ENCODE data around the gene SMIM29. TPM values are rescaled to one million over a fixed set of nuclear protein-coding genes. Genes with fewer than 3 reads are reported as not detected.

The SMIM29 gene
- total and polyA plus RNA-seq, 2 donors (not counting 3 experiments of a cell fraction or from before 2014, with no cell fraction given), result 37.6 to 75.2 TPM

GRCh38 chr6:34227761-34228421, 20.9 kb downstream of the SMIM29 start:
- no peak overlapping the region for H3K4me3 ChIP-seq (replicated peaks in 1 of 3; ENCODE audit: insufficient read depth in 1 of 3, low read depth in 1 of 3, low read length in 3 of 3)
- dilution Hi-C loops (cut with MboI; ENCODE audit: extremely low pct_ligation_motif_present, low sequenced_read_pairs), result no loop called here
- H3K27me3 ChIP-seq (ENCODE audit: control insufficient read depth in 2 of 2, insufficient read depth in 2 of 2, low read length in 2 of 2), result no peaks in the 10 kb centered on the region
- intact Hi-C loops (cut with micrococcal nuclease), result no loop called here
- TF ChIP-seq GATA2 (IDR thresholded peaks at IDR 0.05; ENCODE audit: insufficient read depth, insufficient read length, low read depth, low read length) (no peak), MYC (IDR thresholded peaks at IDR 0.05; ENCODE audit: low read depth, low read length) (no peak), JUN (IDR thresholded peaks at IDR 0.05; ENCODE audit: borderline replicate concordance, insufficient read depth, insufficient read length, low read depth) (no peak), EZH2 (IDR thresholded peaks at IDR 0.05; ENCODE audit: borderline replicate concordance, low read depth, low read length, severe bottlenecking) (no peak), MAX (IDR thresholded peaks at IDR 0.05; ENCODE audit: insufficient read depth, insufficient read length) (no peak), FOS (IDR thresholded peaks at IDR 0.05; ENCODE audit: borderline replicate concordance, insufficient read depth, low read length) (no peak), POLR2A (IDR thresholded peaks at IDR 0.05; ENCODE audit: low read depth, low read length) (no peak), POLR2AphosphoS5 (IDR thresholded peaks at IDR 0.05; ENCODE audit: insufficient read depth, low read depth, low read length) (no peak), CTCF (IDR thresholded peaks at IDR 0.05; ENCODE audit: extremely low read depth in 1 of 2, insufficient read depth in 1 of 2, low read depth in 1 of 2, low read length in 2 of 2) (no peak)
- H3K9me3 ChIP-seq (replicated peaks; ENCODE audit: control insufficient read depth, insufficient read depth, low read length), result no peaks in the 10 kb centered on the region
- H2AFZ ChIP-seq (ENCODE audit: low read depth, low read length), result no peak overlapping the region
- H3K4me2 ChIP-seq (ENCODE audit: insufficient read depth, low read length), result no peak overlapping the region
- H4K20me1 ChIP-seq (replicated peaks; ENCODE audit: control insufficient read depth, extremely low read depth, insufficient read depth, low read length), result no peaks in the 10 kb centered on the region
- no peaks in the 10 kb centered on the region for H3K79me2 ChIP-seq (ENCODE audit: control insufficient read depth, insufficient read depth, low read length)
- no peak overlapping the region for H3K9ac ChIP-seq (replicated peaks; ENCODE audit: extremely low read depth, insufficient read depth, low read length)
- H3K9me1 ChIP-seq (replicated peaks; ENCODE audit: control insufficient read depth, extremely low read depth, insufficient read depth, low read length), result no peaks in the 10 kb centered on the region
- peaks cover 16% of the 10 kb centered on the region for H3K4me1 ChIP-seq (ENCODE audit: control insufficient read depth, extremely low read depth, insufficient read depth, low read length)
- no peak overlapping the region for H3K27ac ChIP-seq (ENCODE audit: insufficient read depth, low read depth, low read length)
- no peaks in the 10 kb centered on the region for H3K36me3 ChIP-seq (ENCODE audit: control insufficient read depth in 2 of 2, extremely low read depth in 1 of 2, insufficient read depth in 2 of 2, low read length in 2 of 2)
- ChIA-PET CTCF (interaction anchor here (0.7 to 2.2 kb wide), 3 partner anchors 15 to 22 kb away, joined by 3 to 5 read pairs (median 3); no protein-coding TSS in a partner anchor), POLR2A (interaction anchor here (2.4 kb wide), 1 partner anchor 9 kb away, joined by 10 read pairs; the partner anchor contains the start of gene HMGA1)
- FAIRE-seq, result no peak
- BruUV-seq (replicated peaks), result no TSS peak
- DNase-seq (ENCODE audit: low read depth, low spot score), result no peak
